PC-3 (cell line): Measurements from ENCODE around the gene LRRC75A.

Experiments used
- CTCF ChIP-seq: fragments of 300-600 bp; sonication (generic); conservative IDR thresholded peaks from 2 replicates; pipeline ENCODE4 v1.5.1; 2017; ENCODE audit warnings: antibody characterized with exemption, low read depth, mild to moderate bottlenecking, low read length
- EZH2 ChIP-seq: fragments of 300-600 bp; sonication (generic); IDR thresholded peaks from one replicate; pipeline ENCODE4 v1.6.1; 2017; ENCODE audit warnings: antibody characterized with exemption, mild to moderate bottlenecking, low read length; ENCODE audit not compliant: unreplicated experiment
- EZH2phosphoT487 ChIP-seq: fragments of 300-600 bp; sonication (generic); IDR thresholded peaks from 2 replicates; pipeline ENCODE4 v1.6.1; 2018; ENCODE audit warnings: mild to moderate bottlenecking, antibody characterized with exemption, low read length, borderline replicate concordance

- TF ChIP-seq CTCF (no peak), EZH2 (no peak), EZH2phosphoT487 (no peak)
These were observed 53.8 kb downstream of the LRRC75A start for GRCh38 chr17:16438173-16438556.
